ENCODE results near the gene SLC13A1.

DNA sequence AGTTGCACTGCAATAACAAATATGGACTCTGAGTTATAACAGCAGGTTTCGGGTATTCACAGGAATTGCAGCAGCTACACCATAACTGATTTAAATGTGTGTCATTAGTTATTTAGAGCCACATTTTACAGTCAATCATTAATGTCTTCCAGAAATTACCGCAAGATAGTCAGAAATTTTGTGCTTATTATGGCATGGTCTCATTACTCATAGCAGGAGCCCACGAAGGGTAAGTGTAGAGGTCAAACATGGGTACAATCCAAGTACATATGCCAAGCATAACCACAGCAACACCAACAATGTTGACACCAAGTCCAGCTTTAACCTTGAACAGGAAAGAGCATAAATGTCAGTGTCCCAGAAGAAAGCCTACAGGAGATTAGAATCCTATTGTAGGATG is 84.4 kb downstream of the SLC13A1 start:
- TF ChIP-seq YY1 (IDR thresholded peaks at IDR 0.05; ENCODE audit: insufficient read depth, insufficient read length) (no peak), ZNF274 (IDR thresholded peaks at IDR 0.05; ENCODE audit: low read depth, low read length) (no peak), SUZ12 (IDR thresholded peaks at IDR 0.05; ENCODE audit: extremely low read depth, insufficient read depth, insufficient read length) (no peak)
